HG03045 (cell line): ENCODE results near the gene CMTM7.
"Not testable (repeated sequence)": the region's sequence is repeated elsewhere in the genome, so short reads cannot be mapped to it uniquely, and the experiment has no call there.

ENCODE experiments used
- ATAC-seq: cut with Tn5 transposase; IDR thresholded peaks from one replicate; pipeline ENCODE4 v1.9.1; 2021; ENCODE audit warnings: mild to moderate bottlenecking, moderate library complexity; ENCODE audit not compliant: unreplicated experiment

Gene CMTM7

DNA sequence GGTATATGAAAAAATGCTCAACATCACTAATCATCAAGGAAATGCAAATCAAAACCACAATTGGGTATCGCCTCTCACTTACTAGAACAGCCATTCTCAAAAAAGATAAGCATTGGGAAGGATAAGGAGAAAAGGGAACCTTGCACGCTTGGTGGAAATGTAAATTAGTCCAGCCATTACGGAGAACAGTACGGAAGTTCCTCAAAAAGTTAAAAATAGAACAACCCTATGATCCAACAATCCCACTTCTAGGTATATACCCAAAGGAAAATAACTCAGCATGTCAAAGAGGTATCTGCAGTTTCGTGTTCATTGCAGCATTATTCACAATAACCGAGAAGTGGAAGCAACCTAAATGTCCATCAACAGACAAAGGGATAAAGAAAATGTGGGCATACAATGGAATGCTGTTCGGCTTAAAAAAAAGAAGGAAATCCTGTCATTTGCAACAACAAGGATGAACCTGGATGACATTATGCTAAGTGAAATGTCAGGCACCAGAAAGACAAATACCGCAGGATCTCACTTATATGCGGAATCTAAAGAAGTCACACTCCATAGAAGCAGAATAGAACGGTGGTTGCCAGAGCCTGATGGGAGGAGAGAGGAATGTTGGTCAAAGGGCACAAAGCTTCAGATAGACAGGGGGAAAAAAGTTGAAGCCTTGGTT lies 11.7 kb upstream of the CMTM7 start:
- no peak for ATAC-seq

DNA sequence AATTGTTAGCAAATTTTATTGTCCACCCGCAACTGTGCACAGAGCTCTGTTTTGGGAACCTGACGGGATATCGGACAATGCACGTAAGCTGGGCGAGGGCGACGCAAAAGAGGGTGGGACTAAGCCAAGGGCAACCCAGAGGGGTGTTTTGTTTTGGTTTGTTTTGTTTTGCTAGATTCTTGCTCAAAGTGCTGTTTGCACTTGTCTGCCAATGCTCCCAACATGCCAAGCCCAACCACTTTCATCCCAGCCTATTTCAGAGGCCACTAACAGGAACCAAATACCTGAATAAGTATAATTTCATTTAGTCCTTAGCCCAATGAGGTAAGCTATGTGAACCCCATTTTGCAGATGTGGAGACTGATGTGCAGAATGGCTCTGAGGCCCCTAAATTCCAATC lies 9.7 kb upstream of the CMTM7 start:
- ATAC-seq, result no peak

DNA sequence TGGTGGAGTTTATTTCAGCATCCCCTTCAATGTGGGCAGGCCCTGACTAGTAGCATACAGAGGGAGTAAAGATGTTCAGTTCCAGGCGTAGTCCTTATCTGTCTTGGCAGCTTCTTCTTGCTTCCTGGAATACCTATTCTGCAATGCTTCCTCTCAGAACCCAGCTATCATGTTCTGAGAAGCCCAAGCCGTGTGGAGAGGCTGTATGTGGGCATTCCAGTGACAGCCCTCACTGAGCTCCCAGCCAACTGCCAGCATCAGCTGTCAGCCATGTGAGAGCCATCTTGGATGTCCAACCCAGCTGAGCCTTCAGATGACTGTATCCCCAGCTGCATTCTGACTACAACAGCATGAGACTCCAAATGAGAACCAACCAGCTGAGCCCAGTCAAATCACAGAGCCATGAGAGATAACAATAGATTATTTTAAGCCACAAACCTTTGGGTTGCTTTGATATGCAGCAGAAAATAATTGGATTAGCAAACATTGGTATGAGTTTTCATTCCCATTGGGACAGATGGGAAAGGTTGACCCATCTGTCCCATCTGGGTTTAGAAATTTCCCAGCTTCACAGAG lies 8.4 kb upstream of the CMTM7 start:
- ATAC-seq, result no peak

DNA sequence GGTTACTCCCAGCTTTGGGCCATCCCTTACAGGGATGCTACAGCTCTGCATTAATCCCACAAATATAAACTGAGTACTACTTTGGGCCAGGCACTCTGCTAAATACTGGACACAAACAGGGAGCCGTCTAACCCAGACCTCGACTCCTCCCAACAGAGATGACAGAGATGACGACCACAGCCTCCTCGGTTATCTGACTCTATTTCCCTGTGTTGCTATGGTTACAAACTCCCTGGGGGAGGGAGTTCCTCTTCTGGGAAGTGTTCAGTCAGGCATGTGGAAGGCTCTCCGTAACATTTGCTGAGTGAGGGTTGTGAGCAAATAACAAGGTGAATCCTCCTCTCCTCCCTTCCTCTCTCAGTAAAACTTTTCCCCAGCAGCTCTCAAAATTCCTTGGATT lies 6.7 kb upstream of the CMTM7 start:
- no peak for ATAC-seq

DNA sequence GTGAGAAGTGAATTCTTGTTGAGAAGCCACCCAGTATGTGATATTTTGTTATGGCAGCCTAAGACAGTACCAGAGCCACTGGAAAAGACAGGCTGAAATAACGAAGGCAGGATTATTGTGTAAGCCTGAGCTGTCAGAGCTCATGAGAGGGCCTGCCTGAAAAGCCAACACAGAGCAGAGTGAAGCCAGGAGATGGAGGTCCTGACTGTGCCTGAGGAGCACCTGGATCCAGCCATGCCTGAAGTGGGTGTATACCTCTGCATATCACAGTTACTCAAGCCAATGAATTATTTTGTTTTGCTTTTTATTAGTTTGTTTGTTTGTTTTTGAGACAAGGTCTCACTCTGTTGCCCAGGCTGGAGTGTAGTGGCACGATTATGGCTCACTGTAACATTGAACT lies 4.1 kb upstream of the CMTM7 start:
- ATAC-seq, result no peak

DNA sequence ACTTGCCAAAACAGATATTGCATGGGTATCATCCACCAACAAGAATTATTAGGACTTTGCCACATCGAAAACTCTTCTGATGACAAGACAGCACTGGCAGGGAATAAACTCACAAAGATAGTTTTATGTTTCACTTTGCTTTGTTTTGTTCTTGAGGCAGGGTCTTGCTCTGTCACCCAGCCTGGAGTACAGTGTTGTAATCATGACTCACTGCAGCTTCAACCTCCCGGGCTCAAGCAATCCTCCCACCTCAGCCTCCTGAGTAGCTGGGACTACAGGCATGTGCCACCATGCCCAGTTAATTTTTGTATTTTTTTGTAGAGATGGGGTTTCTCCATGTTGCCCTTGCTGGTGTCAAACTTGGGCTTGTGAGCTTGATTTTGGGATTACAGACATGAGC lies 2.1 kb upstream of the CMTM7 start:
- ATAC-seq, result not testable (repeated sequence)

DNA sequence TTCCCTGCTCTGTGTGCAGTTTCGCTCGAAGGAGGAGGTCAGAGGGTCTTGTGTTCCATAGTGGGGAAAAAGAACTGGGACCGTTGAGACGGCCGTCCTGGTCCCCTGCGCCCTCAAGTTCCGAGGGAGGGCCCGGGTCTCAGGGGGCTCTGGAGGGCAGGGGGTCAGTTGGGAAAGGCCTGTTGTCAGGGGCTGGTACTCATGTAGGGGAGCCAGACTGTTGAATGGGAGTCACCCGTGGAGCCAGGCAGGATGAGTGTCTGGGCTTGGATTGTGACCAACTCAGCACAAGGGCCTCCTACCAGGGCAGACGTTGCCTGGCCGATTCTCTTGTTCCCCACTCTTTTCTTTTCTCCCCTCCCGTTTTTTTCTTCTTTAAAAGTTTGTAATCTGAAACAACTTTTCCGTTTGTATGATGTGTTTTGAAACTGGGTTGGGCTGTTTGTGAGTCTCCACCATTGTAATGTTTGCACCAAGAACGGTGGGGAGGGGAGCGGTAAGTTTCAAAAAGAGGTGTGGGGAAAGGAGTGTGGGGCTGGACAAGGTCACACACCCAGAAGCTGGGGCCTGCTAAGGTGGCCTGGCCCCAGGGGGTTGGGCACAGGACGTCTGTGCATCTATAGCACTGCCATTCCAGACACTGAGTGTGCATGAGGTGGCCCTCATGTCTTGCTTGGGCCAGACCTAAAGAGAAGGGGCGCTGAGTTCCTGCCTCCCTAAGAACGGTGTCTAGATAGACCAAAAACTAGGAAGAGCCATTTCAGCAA lies 1.1 kb downstream of the CMTM7 start:
- no peak for ATAC-seq

DNA sequence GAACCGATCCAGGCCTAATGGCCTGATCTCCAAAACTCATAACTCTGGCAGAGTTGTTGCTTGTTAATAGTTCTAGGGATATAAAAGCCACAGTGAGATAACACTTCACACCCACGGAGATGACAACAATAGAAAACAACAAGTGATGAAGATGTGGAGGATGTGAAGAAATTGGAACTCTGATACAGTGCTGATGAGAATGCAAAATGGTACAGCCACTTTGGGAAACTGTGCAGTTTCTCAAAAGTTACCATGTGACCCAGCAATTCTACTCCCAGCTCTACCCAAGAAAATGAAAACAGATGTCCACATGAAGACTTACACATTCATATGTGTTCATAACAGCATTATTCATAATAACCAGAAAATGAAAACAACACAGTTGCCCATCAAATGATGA lies 3.8 kb downstream of the CMTM7 start:
- no peak for ATAC-seq

DNA sequence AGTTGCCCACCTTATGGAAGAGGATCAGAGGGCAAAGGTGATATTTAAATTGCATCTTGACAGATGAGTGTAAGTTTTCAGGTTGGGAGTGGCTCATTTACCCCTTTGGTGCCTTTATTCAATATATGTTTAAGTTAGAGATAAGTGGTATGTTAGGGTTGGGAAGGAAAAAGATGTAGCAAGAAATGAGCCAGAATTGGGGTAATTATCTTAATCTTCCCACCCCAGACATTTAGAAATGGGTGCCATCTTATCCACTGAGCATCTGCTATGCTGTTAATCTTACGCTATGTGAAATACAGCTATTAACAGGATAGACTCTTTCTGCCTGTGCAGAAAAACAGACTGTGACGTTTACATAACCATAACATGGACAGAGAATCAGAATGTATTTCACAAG lies 6.3 kb downstream of the CMTM7 start:
- no peak for ATAC-seq

DNA sequence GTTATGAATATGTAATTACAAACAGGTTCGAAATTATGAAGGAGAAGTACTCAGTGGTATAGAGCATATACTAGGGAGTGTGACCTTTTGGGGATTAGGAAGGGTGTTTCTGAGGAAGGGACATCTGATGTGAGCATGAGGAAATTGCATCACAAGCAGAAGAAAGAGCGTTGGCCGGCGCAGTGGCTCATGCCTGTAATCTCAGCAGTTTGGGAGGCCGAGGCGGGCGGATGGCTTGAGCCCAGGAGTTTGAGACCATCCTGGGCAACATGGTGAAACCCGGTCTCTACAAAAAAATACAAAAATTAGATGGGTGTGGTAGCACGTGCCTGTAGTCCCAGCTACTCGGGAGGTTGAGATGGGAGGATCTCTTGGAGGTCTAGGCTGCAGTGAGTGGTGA lies 6.9 kb downstream of the CMTM7 start:
- ATAC-seq, result no peak

DNA sequence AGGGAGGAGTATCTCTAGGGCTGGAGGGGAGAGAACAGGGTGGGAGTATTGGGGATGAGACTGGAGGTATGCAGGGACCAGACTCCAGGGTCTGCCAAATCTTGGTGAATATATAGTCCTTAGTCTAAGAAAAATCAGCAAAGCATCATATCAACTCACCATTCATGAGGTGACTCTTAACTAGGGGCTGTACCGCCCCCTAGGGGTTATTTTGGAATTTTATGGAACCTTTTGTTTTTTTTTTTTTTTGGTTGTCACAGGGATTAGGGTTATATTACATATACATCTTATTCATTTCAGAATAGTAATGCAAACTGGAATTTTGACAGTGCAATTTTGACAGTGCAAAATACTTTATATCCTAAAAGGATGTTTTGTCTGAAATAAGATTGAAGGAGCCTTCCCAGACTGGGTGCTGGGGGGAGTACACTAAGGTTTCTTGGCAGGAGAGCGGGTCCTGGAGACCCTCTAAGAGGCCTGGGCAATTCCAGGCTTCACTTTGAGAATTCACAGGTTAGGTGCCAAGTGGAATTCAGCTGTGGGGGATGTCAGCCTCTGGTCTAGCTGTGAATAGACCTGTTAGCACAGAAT lies 7.5 kb downstream of the CMTM7 start:
- ATAC-seq, result no peak

DNA sequence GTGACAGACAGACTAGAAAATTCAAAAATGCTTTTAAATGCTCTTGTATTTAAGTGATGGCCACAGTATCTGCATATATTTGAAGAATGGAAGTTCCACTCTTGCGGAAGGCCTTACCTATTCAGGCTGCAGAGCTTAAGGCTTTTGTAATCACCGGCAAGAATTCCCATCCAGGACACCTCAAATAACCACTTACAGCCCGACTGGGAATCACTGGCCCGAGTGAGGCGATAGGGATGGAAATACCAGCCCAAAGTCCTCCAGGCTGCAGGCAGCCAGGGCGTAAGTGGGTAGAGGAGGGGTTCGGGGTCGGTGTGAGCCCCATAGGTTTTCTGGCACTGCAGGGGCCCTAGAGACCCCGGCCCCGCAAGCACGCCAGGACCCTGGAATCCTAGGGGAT lies 9.5 kb downstream of the CMTM7 start:
- no peak for ATAC-seq

DNA sequence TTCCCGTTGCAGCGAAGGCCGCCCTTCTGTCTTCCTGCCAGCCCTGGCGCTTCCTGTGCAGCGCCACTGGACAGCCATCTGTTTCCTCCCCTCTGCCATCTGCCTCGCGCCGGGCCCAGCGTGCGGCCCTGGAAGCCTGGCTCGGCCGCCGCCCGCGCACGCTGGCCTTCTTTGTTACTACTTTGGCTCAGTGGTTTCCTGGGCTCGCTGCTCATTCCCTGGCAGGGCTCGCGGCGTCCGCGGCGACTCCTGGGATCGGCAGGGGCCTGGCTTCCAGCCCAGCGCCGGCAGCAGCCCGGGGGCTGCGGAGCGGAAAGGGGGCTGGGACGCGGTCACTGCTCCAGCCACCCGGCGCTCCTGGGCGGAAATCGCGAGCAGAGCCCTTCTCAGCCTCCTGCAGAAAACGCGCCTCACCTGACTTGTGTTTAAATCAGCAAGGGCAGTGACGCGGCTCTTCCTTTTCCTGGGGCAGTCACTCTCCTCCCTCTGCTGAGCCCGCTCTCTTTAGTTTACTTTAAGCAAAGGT lies 10.0 kb downstream of the CMTM7 start:
- ATAC-seq, result peak; percentile 67

DNA sequence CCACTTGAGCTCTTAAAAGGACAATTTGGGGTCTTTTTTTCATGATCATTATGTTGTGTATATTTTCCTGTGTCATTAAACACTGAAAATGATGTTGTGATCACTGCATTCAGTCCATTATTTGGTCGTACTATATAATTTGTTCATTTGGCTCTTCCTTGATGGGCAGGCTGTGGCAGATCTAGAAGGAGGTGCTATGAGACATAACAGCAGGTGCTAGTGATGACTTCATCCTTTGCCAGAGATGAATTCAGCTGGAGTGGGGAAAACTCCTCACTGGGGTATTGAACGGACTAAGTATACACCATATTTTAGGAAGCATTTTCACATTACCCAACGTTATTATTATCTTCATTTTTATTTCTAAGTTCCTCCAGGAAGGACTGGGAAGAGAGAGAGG lies 12.0 kb downstream of the CMTM7 start:
- ATAC-seq, result no peak

DNA sequence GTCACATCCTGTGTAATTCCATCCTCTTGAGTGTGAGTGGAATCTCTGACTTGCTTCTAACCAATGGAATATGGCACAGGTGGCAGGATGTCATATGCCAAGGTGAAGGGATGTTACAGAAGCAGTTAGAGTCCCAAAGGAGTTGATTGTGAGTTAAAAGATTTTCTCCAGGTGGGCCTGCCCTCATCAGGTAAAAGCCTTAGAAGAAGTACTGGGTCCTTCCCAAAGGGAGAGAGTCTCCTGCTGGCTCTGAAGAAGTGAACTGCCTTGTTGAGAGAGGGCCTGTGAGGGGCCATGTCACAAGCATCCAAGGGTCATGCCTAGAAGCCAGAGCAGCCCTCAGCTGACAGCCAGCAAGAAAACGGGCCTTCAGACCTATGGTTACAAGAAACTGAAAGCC lies 13.1 kb downstream of the CMTM7 start:
- ATAC-seq, result no peak

DNA sequence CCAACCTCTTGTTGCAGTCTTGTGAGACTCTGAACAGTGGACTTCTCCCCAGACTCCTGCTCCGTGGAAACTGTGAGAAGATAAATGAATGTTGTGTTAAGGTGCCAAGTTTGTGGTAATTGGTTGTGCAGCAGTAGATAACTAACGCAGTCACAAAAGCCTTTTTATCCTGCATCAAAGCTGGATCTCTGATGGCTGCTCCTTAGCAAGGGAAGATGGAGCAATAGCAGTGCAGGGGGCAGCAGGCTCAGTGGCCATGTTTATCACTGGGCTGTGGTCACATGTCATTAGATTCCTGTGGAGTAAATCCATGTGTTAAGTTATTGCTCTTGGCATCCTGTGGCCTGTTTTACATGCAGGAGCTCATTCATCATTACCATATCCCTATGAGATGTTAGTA lies 13.5 kb downstream of the CMTM7 start:
- ATAC-seq, result no peak

DNA sequence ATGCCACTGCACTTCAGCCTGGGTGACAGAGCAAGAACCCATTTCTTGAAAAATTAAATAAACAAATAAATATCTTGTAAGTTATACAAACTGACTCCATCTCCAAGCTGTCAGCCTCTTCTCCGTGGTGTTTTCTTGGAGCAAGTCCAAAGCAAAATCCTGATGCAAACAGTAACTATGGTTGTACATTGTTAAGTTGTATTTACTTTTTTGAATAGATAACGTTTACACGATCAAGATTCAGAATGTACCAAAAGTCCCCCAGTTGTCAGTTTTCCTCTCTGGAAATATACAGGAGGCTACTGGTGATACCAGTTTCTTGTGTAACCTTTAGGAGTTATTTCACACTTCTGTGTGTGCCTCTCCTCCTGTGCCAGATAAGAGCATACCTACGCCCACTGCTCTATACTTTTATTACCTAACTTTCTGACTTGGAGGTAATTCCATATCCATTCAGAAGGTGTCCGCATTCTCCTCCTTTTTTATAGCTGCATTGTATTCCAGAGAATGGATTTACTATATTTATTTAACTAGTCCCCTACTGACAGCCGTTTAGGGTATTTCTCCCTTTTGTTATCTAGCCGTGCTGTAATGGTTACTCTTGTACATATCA lies 14.2 kb downstream of the CMTM7 start:
- no peak for ATAC-seq

DNA sequence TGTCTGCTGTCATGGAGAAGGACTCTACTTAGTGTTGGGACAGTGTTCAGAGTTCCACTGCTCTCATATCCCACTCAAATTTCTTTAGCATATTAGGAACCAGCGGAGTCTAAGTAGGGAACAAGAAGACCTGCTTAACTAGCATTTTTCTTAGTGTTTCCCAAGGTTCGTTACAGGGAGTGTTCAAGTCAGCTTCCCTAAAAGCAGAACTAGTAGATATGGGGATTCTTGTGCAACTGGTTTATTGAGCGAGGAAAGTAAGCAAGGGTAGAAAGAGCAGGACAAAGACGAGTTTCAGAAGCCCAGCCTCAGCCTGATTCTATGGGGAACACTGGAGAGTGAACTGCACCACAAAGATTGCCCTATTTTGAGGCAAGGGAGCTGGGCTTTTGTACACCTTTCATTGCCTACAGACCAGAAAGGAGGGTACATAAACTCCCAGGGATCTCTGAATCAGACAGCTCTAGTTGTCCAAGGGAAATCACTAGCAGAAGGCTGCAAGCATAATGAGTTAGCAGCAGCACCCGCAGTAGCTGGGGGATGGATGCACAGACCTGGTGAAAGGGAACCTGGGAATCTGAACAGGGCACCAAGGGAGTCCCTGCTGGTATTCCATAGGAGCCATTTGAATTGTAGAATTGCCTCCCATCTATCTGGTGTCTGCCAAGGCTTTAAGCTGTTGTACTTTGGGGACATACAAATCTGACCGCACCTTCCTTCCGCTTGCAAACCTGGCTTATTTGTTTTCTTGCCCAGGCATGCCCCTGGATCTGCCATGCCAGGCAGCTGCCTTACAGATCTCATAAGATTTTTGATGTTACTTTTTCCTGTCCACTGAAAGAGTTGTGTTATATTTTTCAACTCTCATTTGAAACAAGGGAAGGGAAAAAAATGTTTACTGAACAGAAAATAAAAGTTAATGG lies 15.1 kb downstream of the CMTM7 start:
- no peak for ATAC-seq

DNA sequence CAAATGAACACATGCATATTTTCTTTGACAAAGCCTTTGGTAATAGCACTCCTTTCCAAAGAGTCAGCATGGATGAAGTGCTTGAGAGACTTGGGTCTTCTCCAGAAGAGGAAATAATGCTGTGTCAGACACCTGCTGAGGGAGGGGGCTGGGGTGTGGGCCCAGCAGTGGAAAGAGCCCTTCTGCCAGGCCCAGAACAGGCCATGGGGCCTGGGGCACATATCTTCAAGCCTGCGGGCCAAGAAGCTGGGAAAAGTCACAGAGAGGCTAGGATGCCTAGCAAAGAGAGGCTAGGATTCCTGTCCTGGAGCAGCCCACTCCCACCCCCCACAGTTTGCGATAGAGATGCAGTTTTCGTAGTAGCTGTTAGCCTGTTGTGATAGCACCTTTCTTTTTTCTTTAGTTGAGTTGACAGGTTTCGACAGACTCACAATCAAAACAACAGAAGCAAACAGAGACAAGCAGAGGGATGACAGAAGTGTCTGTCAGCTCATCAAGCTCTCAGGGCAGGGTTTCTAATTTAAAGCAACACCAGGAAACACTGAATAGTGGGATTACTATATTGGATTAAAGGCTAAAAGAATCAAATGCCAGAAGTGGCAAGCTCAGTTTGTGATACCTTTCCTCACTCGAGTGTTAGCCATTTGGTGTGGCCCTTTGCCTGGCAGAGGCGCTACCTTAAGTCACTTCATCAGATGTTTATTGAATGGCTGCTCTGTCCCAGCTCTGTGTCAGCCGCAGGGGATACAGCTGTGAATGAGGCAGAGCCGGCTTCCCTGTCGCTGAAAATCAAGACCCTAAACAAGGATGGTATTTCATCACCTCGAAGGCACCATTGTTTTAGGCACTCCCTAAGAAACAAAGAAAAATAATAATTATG lies 19.0 kb downstream of the CMTM7 start:
- ATAC-seq, result no peak
